ENCODE results near the gene PEX10.
A peak's percentile ranks its signal among the peaks of the same experiment; 100 is the strongest.

The PEX10 gene

GRCh38 chr1:2391931-2392509 lies 20.3 kb downstream of the PEX10 start:
- no peak for TF ChIP-seq CTCF (conservative IDR thresholded peaks at IDR 0.05)
- peak overlapping the region; percentile 93 for H3K27ac ChIP-seq

GRCh38 chr1:2391041-2391930 lies 21.1 kb downstream of the PEX10 start, which contains the start of the genes MORN1 and RER1:
TSS of gene MORN1 (minus strand) at chr1:2391554. CDS start at chr1:2391533, 21 bp downstream.
TSS of gene RER1 (plus strand) at chr1:2391841. CDS start at chr1:2395791, 3,950 bp downstream.
- peak within 1 kb of the TSS; percentile 93 for H3K27ac ChIP-seq

GRCh38 chr1:2389644-2390043 lies 22.7 kb downstream of the PEX10 start:
- H3K27ac ChIP-seq, result no peak overlapping the region
- TF ChIP-seq CTCF (conservative IDR thresholded peaks at IDR 0.05), result no peak

More at GRCh38 chr1:2391041-2391930, 21.1 kb downstream of the PEX10 start, which contains the start of the genes MORN1 and RER1:
- TF ChIP-seq CTCF (conservative IDR thresholded peaks at IDR 0.05), result no peak

- TF ChIP-seq CTCF (conservative IDR thresholded peaks at IDR 0.05), result no peak
Measured at GRCh38 chr1:2388004-2388913, 24.1 kb downstream of the PEX10 start.

GRCh38 chr1:2386636-2387611 lies 25.4 kb downstream of the PEX10 start:
- no peak overlapping the region for H3K27ac ChIP-seq

More at GRCh38 chr1:2388004-2388913, 24.1 kb downstream of the PEX10 start:
- no peak overlapping the region for H3K27ac ChIP-seq

More at GRCh38 chr1:2386636-2387611, 25.4 kb downstream of the PEX10 start:
- TF ChIP-seq CTCF (conservative IDR thresholded peaks at IDR 0.05), result no peak

Data from VCaP (cell line).